PC-9 (cell line): Measurements from ENCODE around the gene BRINP2. TPM values are rescaled to one million over a fixed set of nuclear protein-coding genes. Genes with fewer than 3 reads are reported as not detected.

ENCODE experiments used
- BruUV-seq: library from RNA; stranded (reverse); fragments of 400-500 nt; replicated peaks from 2 replicates; lab custom pipeline; 2021; lab: Mats Ljungman, UMichigan
- CTCF ChIA-PET: fragments of 300-600 bp; sonication (Branson Sonifier 250); formaldehyde crosslinking; loops from one replicate; lab custom pipeline; 2022; ENCODE audit warnings: antibody characterized with exemption; lab: Charles Lee
- POLR2A ChIA-PET: fragments of 300-600 bp; sonication (Branson Sonifier 250); formaldehyde crosslinking; loops from one replicate; lab custom pipeline; 2022; ENCODE audit warnings: antibody characterized with exemption; ENCODE audit not compliant: unreplicated experiment; lab: Charles Lee
- DNase-seq, 2 experiments: peaks; one replicate each; pipeline versions ENCODE4 v3.0.0 to v3.0.0-alpha.2; 2015 to 2022; ENCODE audit warnings: mixed read lengths in 1 of 2
- H2AFZ ChIP-seq: fragments of 200-600 bp; sonication (generic); 2 replicates; pipeline ENCODE4 v1.8.1; 2017; ENCODE audit warnings: antibody characterized with exemption
- H3F3A ChIP-seq: fragments of 200-600 bp; sonication (generic); 2 replicates; pipeline ENCODE4 v1.8.1; 2017; ENCODE audit warnings: antibody characterized with exemption, mild to moderate bottlenecking, low read depth; ENCODE audit not compliant: insufficient read depth
- H3K27ac ChIP-seq: fragments of 200-600 bp; sonication (generic); 2 replicates; pipeline ENCODE4 v1.6.1; 2016; ENCODE audit warnings: mixed run types
- H3K27me3 ChIP-seq: fragments of 200-600 bp; sonication (generic); 2 replicates; pipeline ENCODE4 v1.6.1; 2016; ENCODE audit warnings: low read depth, mixed run types; ENCODE audit not compliant: insufficient read depth
- H3K36me3 ChIP-seq: fragments of 200-600 bp; sonication (generic); 2 replicates; pipeline ENCODE4 v1.6.1; 2016; ENCODE audit warnings: low read depth, mixed run types
- H3K4me1 ChIP-seq: fragments of 200-600 bp; sonication (generic); replicated peaks from 2 replicates; pipeline ENCODE4 v1.6.1; 2016; ENCODE audit warnings: mixed run types; ENCODE audit not compliant: insufficient read depth
- H3K4me2 ChIP-seq: fragments of 200-600 bp; sonication (generic); 2 replicates; pipeline ENCODE4 v1.6.1; 2017; ENCODE audit warnings: mixed run types
- H3K4me3 ChIP-seq: fragments of 200-600 bp; sonication (generic); 2 replicates; pipeline ENCODE4 v1.6.1; 2016; ENCODE audit warnings: mixed run types
- H3K79me2 ChIP-seq: fragments of 200-600 bp; sonication (generic); 2 replicates; pipeline ENCODE4 v1.6.1; 2017; ENCODE audit warnings: low read depth, mixed run types
- H3K9me2 ChIP-seq: fragments of 200-600 bp; sonication (generic); 2 replicates; pipeline ENCODE4 v1.8.1; 2017; ENCODE audit warnings: mild to moderate bottlenecking; ENCODE audit not compliant: insufficient read depth
- H3K9me3 ChIP-seq: fragments of 200-600 bp; sonication (generic); 2 replicates; pipeline ENCODE4 v1.8.1; 2016; ENCODE audit warnings: low read depth; ENCODE audit not compliant: insufficient read depth
- H4K20me1 ChIP-seq: fragments of 200-600 bp; sonication (generic); 2 replicates; pipeline ENCODE4 v1.8.1; 2017; ENCODE audit not compliant: insufficient read depth
- EZH2 ChIP-seq: fragments of 200-600 bp; sonication (generic); IDR thresholded peaks from 2 replicates; pipeline ENCODE4 v1.8.0; 2017; ENCODE audit warnings: antibody characterized with exemption, low read depth
- intact Hi-C: fragments of 100-400 bp; cut with micrococcal nuclease; formaldehyde crosslinking; loops from one replicate; pipeline ENCODE4 v1.10.0; 2022; ENCODE audit not compliant: unreplicated experiment
- total RNA-seq: library from RNA; stranded (reverse); gene quantifications from 2 replicates; pipeline ENCODE4 v1.2.3, GENCODE V29; 2021
- TF ChIP-seq, protein P1 (sequence below): fragments of 200-600 bp; sonication (generic); conservative IDR thresholded peaks from 2 replicates; pipeline ENCODE4 v1.6.1; 2017; ENCODE audit warnings: mixed run types, antibody characterized with exemption, mild to moderate bottlenecking, moderate library complexity

BRINP2 gene
- total RNA-seq, 1 experiment from 2014 or later: not detected

DNA sequence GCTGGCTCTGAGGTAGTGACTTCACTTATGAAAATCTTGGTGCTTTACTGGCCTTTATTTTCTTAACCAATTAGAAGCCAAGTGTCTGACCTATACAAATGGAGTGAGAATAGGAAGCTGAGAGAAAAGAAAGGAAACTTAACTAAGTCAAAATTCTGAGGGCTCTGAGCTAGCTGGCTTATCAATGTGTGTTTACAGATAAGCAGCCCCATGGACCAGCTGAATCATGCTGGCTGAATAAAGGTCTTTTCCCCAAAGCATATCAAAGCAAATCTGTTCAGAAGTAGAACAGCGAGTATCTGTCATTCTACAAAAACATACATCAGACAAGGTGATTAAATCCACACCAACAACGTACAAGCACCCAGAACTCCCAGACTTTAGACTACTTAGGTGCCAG is 117.2 kb downstream of the BRINP2 start:
- no peaks in the 10 kb centered on the region for H3K9me2 ChIP-seq
- no peak overlapping the region for H3K4me2 ChIP-seq
- POLR2A ChIA-PET: no interaction called here
- intact Hi-C loops: no loop called here
- no peak for DNase-seq
- H3K4me1 ChIP-seq: no peaks in the 10 kb centered on the region
- no peak overlapping the region for H2AFZ ChIP-seq
- no peaks in the 10 kb centered on the region for H3K36me3 ChIP-seq
- no TSS peak for BruUV-seq
- no peaks in the 10 kb centered on the region for H3K79me2 ChIP-seq
- TF ChIP-seq, protein P1, sequence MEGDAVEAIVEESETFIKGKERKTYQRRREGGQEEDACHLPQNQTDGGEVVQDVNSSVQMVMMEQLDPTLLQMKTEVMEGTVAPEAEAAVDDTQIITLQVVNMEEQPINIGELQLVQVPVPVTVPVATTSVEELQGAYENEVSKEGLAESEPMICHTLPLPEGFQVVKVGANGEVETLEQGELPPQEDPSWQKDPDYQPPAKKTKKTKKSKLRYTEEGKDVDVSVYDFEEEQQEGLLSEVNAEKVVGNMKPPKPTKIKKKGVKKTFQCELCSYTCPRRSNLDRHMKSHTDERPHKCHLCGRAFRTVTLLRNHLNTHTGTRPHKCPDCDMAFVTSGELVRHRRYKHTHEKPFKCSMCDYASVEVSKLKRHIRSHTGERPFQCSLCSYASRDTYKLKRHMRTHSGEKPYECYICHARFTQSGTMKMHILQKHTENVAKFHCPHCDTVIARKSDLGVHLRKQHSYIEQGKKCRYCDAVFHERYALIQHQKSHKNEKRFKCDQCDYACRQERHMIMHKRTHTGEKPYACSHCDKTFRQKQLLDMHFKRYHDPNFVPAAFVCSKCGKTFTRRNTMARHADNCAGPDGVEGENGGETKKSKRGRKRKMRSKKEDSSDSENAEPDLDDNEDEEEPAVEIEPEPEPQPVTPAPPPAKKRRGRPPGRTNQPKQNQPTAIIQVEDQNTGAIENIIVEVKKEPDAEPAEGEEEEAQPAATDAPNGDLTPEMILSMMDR: no peak
- no peak for TF ChIP-seq EZH2
- H3K9me3 ChIP-seq: no peaks in the 10 kb centered on the region
- no peak overlapping the region for H3K4me3 ChIP-seq
- H3K27me3 ChIP-seq: peaks cover 5% of the 10 kb centered on the region; the same call in 1 of the 2 replicates
- no peaks in the 10 kb centered on the region for H3F3A ChIP-seq
- H4K20me1 ChIP-seq: no peaks in the 10 kb centered on the region
- CTCF ChIA-PET: no interaction called here
- no peak overlapping the region for H3K27ac ChIP-seq

DNA sequence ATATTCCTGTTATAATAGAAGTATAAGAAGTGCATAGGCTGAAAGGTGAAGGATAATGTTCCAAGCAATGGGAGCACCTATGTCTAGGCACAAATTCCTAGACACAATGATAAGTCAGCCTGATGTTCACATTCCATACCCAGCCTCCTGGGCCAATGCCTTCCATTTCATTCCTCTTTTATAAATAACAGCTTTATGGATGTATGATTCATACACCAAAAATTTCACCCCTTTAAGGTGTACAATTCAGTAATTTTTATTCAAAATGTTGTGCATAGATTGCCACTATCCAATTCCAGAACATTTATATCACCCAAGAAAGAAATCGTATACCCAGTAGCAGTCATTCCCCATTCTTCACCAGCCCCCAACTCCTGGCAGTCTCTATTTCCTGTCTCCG is 118.8 kb downstream of the BRINP2 start:
- H3K9me3 ChIP-seq: no peaks in the 10 kb centered on the region
- no peak overlapping the region for H3K4me3 ChIP-seq
- no TSS peak for BruUV-seq
- no peaks in the 10 kb centered on the region for H3K27me3 ChIP-seq
- TF ChIP-seq, protein P1: no peak
- no peaks in the 10 kb centered on the region for H3K79me2 ChIP-seq
- DNase-seq: no peak
- H3K4me2 ChIP-seq: no peak overlapping the region
- intact Hi-C loops: no loop called here
- ChIA-PET POLR2A (no interaction called here), CTCF (no interaction called here)
- no peaks in the 10 kb centered on the region for H4K20me1 ChIP-seq
- no peaks in the 10 kb centered on the region for H3K4me1 ChIP-seq
- no peak overlapping the region for H2AFZ ChIP-seq
- H3K36me3 ChIP-seq: no peaks in the 10 kb centered on the region
- H3K27ac ChIP-seq: no peak overlapping the region
- H3F3A ChIP-seq: no peaks in the 10 kb centered on the region
- no peaks in the 10 kb centered on the region for H3K9me2 ChIP-seq

DNA sequence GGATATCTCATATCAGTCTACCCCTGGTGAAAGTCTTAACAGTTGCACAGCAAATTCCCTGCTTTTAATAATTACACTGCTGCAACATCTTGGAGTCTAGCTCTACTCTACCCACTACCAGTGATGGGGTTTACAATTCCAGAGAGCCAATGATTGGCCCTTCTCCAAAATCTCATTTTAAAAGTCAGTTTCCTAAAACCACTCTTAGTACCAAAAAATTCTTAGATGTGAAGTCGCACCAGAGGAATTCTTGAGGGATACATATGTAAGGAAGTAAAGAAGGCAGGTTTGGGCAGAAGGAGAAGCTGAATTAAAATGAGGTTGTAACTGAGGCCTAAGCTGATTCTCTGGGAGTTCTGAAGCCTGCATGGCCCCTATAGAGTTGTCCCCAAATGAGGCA is 129.7 kb downstream of the BRINP2 start:
- intact Hi-C loops: no loop called here
- H3K79me2 ChIP-seq: no peaks in the 10 kb centered on the region
- H3K4me2 ChIP-seq: no peak overlapping the region
- no peaks in the 10 kb centered on the region for H3K9me3 ChIP-seq
- no peak overlapping the region for H2AFZ ChIP-seq
- CTCF ChIA-PET: no interaction called here
- no peaks in the 10 kb centered on the region for H3K4me1 ChIP-seq
- H3K27me3 ChIP-seq: no peaks in the 10 kb centered on the region
- no peaks in the 10 kb centered on the region for H3K36me3 ChIP-seq
- no peaks in the 10 kb centered on the region for H3F3A ChIP-seq
- H3K27ac ChIP-seq: no peak overlapping the region
- no peaks in the 10 kb centered on the region for H3K9me2 ChIP-seq
- no TSS peak for BruUV-seq
- no peak for DNase-seq
- no peak overlapping the region for H3K4me3 ChIP-seq
- POLR2A ChIA-PET: no interaction called here
- TF ChIP-seq, protein P1: no peak
- no peak for TF ChIP-seq EZH2
- no peaks in the 10 kb centered on the region for H4K20me1 ChIP-seq
